Stimulated activated CD4-positive, alpha-beta T cell treated with anti-CD3 and anti-CD28 coated beads, Interleukin-12 subunit alpha, Interleukin-12 subunit beta, amount 100 ng/mL, for 48 hours (primary cell): ENCODE results near the gene TATDN2.
A peak's percentile ranks its signal among the peaks of the same experiment; 100 is the strongest.

Experiments
- DNase-seq, 3 donors: peaks; one replicate each; pipeline ENCODE4 v3.0.0-alpha.2; 2020; ENCODE audit warnings: low read depth in 2 of 3, low spot score in 1 of 3

Gene TATDN2, protein sequence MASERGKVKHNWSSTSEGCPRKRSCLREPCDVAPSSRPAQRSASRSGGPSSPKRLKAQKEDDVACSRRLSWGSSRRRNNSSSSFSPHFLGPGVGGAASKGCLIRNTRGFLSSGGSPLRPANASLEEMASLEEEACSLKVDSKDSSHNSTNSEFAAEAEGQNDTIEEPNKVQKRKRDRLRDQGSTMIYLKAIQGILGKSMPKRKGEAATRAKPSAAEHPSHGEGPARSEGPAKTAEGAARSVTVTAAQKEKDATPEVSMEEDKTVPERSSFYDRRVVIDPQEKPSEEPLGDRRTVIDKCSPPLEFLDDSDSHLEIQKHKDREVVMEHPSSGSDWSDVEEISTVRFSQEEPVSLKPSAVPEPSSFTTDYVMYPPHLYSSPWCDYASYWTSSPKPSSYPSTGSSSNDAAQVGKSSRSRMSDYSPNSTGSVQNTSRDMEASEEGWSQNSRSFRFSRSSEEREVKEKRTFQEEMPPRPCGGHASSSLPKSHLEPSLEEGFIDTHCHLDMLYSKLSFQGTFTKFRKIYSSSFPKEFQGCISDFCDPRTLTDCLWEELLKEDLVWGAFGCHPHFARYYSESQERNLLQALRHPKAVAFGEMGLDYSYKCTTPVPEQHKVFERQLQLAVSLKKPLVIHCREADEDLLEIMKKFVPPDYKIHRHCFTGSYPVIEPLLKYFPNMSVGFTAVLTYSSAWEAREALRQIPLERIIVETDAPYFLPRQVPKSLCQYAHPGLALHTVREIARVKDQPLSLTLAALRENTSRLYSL

DNA sequence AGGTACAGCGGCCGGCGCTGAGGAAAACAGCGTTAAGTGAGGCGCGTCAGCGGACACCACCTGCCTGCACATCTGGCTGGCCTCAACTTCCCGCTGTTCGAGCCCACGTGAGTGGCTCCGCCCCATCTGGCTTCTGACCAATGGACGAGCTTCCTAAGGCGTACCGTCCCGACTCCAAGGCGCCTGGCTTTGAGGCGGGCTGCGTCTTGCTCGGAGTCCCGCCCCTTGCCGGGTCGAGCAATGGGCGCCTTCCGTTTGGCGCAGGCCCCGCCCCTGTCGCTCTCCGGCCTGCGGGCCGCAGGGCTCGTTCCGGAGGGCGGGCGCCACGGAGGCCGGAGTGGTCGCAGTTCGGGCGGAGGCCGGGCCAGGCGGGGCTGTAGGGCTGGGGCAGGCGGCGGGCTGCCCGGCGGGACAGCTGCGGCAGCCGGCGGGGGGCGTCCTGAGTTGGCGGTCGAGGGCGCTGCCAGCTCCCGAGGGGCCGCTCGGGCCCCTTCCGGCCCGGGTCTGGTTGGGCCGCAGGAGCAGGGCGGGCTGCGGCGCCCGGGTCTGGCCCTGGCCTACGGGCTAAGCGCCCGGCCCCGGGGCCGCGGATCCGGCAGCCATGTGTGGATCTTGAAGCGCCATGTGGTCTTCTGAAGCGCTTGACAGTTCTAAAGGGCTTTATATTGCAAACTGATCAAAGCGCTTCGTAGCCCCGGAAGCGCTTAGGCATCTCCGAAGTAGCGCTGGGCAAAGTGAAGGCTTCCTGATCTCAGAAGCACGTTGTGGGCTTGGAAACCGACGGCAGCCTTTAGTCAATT lies at the start of gene TATDN2:
Gene TATDN2 (plus strand): TSS at position 276 of the 800 bp plus-strand sequence. CDS start 742 bp downstream, outside the sequence.
- peak; percentile 85 to 94 (median 91) for DNase-seq

DNA sequence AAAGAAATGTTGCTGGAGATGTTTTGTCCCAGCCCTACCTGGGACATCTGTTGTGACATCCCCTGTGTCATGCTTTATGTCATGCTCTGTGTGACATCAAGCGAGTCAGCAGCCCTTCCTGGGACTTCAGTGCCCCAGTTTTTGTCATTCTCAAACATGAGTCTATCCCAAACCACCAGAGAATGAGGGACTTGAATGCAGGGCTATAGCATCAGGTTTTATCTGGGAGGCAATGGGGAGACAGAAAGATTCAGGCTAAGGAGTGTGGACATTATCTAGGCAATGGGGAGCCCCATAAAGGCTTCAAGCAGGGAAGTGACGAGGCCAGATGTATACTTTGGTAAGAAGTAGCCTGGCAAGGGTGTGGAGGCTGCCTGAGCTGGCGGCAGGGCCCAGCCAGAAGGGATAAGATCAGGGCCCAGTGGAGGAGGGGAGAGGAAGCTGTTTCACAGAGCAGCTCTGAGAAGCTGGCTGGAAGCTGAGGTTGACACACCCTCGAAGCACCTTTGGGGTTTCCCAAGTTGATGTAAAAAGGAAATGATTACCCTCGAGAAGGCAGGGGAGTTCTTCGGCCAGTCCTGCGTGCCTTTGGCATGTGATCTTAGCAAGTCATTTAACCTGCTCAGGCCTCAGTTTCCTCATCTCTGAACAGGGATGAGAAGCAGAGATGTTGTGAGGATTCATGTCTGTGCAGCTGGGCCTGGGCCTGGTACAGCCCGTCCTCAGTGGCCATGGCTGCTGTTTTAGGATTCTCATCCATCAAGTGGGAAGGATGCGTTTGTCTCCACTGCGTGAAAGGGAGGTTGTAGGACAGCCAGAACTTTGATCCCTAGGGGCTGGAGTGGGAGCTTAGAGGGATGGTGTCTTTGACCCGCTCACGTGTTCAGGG lies 49.3 kb upstream of the TATDN2 start:
- peak; percentile 52 to 63 (median 53) for DNase-seq

DNA sequence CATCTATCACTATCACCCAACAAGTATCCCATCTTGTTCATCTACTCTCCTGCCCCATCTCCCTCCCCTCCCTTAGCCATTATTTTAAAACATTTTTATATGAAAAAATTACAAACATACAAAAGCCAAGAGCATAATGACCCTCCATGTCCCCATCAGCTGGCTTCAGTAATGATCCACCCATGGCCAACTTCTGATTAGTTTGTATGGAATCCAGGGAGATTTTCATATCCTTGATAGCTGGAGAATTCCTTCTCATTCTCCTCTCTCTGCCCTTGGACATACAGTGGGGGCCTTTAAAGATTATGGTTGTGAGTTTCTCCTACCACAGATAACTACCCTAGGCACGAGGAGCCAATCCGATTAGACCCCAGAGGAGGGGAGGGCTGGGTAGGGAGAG lies 43.3 kb upstream of the TATDN2 start:
- DNase-seq, result no peak

DNA sequence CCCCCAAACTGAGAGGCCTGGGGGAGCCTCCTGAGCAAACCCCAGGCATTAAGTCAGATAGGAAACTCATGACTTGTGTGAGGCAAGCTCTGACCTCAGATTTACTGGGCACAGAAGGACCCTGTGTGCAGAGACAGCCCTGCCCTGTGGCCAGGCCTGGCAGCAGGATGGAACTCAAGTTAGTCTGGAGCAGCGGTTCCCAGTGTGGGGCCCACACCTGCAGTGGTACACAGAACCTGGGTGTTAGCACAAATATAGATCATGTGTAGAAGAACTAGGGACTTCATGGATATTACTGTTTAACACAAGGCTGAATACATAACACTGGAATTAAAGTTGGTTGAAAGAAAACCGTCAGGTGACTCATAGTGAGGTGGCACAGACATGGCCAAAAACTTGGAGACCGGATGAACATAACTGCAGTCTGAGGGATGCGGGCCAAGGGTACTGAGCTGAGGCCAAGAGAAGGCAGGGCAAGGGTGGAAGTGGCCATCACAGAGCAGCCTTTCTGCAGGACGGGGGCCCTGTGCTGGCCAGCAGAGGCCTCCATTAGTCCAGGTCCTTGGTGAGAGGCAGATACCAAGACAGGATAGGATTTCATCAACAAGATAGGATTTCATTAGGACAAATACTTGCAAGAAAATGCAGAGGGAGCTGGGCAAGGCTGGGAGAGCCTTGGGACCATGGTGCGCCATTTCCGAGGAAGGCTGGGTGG lies 42.7 kb upstream of the TATDN2 start:
- DNase-seq, result no peak

DNA sequence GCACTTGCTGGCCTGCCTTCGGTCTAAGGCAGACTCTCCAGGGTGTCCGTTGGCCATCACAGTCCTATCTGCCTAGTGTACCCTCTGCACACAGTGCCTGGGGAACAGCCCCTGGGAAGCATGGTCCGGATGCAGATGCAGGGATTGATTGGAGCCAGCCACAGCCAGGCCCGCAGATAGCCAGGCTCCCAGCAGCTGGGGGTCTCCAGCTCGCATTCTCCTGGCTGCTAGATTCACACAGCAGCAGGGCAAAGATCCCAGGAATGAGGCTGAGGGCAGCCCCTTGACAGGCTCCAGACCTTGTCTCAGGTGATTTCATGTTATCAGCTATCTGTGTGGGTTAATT lies 42.1 kb upstream of the TATDN2 start:
- no peak for DNase-seq

DNA sequence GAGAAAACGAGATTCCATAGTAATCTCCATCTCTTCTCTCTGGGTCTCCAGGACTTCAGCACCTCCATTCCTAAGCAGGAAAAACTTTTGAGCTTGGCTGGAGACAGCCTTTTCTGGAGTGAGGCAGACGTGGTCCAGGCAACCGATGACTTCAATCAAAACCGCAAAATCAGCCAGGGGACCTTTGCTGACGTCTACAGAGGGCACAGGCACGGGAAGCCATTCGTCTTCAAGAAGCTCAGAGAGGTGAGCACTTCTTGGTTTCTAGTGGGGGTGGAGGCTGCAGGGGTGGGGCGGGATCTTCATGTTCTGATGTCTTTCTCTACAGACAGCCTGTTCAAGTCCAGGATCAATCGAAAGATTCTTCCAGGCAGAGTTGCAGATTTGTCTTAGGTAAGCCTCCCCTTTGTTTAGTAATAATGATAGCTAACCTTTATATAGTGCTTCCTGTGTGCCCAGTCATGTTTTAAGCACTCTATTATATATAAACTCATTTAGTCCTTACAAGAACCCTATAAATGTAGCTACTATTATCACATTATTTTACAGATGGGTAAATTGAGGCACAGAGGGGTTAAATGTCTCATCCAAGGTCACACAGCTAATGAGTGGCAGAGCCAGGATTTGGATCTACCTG lies 35.0 kb upstream of the TATDN2 start:
- no peak for DNase-seq

DNA sequence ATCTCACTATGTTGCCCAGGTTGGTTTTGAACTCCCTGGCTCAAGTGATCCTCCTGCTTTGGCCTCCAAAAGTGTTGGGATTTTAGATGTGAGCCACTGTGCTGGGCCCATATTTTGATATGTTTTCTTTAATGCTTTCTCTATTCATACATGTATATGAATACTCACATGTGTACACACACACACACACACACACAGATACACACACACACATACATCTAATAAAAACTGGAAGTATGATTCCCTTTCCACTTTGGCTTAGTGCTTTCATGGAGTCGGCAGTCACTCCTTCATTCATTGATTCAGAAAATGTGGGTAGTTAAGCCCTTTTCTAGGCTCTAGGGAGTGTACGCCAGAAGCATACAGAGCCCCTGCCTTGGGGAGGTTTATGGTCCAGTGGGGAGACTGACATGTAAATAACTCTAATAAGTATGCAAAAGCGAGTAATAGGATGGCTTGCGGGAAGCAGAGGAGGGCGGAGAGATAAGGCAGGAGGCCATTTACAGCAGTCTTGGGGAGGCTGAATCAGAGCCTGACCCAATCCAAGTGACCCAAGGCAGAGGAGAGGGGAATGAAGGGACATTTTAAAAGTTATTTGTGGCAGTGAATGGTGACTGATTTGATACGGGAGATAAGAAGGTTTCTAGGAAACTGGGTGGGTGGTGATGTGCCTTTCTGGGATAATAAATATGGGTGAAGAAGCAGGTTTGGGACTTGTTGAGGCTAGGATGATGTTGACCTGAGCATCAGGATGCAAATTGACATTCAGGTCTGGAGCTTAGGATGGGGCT lies 32.5 kb upstream of the TATDN2 start:
- no peak for DNase-seq

DNA sequence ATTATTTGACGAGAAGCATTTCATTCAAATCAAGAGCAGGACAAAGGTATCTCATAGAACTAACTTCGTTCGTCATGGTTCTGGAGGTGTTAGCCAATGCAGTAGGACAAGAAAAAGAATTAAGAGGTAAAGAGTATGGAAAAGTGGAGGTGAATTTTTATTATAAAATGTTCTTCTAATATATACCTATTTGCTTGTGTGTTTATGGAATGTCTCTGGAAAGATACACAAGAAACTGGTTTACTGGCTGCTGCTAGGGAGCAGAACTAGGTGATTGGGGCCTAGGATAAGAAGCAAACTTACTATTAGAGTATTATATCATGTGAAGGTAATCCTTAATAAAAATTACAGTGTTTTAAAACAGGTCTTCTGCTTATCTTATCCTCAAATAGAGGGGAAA lies 30.9 kb upstream of the TATDN2 start:
- DNase-seq, result no peak

DNA sequence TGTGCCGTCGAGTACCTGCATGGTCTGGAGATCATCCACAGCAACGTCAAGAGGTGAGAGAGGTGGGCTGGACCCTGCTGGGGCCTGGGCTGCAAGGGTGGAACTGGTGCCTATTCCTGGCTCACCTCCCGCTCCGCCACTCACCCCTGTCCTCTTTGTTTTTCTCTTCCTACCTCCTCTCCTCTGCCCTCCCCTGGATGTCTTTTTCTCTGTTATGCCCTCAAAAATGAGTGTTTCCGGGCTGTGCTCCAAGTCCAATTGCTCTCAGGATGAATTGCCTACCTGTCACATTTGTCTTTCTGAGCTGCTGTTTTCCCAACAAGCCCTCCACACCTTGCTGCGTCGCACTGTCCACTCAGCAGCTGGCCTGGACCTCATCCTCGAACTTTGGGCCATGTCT lies 28.5 kb upstream of the TATDN2 start:
- DNase-seq, result no peak

DNA sequence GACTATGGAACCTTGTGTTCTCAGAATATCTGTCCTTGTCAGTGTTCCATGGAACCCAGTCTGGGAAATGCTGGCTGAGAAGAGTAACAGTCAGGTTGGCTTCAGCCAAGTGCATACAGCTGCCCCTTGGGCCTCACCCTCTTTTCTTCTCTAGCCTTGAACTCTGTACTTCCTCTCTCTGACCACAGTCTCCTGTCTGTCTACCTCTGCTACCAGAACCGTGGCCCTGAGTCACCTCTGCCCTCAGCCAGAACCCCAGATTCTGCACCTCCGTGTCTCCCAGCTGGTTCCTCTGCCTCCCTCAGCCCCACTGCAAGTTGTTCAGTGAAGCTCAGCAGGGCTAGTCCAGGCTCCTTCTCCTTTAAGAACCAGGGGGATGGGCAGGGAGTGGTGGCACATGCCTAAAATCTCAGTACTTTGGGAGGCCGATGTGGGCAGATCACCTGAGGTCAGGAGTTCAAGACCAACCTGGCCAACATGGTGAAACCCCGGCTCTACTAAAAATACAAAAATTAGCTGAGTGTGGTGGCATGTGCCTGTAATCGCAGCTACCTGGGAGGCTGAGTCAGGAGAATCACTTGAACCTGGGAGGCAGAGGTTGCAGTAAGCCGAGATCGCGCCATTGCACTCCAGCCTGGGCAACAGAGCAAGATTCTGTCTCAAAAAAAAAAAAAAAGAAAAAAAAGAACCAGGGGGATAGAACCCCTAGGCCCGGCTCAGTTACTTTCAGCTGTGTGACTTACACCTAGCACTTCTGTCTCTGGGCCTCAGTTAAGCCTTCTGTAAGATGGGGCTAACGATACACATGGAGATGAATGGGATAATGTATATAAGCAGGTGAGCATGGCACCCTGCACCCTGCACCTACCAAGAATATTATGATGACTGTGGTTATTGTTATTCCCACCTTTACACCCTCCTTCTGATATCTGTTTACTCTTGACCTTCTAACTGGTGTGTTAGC lies 24.3 kb upstream of the TATDN2 start:
- no peak for DNase-seq

DNA sequence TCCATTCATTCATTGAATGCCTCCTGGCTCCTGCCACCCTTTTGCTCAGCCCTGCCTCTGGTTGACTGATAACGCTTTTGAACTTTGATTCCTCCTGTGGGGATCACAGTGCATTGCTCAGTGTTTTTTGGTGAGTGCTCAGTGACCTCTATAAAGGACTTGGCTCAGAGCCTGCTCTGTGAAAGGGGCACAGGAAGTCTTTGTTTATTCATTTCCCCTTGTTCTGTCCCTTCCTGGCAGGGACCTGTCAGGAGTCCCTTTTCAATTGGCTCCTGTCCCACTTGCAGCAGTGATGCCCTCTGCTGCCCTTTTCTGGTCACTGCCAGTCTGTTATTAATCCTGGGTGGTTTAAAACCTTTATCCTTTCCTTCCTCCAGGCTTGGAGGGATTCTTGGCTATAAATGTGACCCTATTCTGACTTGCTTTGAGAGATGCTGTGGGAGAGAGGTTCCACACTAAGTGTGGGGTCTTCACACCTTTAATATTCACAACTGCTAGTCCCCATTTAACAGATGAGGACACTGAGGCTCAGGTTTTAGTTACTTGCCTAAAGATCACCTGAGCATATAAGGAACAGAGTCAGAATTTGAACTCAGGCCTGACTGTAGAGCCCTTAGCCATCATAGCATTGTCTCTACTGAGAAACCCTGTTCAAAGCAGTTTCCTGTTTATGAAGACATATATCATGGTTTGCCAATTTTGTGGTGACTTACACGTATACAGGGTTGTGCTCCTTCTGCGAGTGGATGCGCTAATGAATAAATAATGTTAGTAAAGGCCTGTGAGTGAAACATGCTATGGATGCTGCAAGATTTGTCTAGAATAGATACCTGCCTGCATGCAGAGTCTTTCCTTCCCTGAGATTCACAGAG lies 23.2 kb upstream of the TATDN2 start:
- DNase-seq, result peak; percentile 52 to 66 (median 58)

DNA sequence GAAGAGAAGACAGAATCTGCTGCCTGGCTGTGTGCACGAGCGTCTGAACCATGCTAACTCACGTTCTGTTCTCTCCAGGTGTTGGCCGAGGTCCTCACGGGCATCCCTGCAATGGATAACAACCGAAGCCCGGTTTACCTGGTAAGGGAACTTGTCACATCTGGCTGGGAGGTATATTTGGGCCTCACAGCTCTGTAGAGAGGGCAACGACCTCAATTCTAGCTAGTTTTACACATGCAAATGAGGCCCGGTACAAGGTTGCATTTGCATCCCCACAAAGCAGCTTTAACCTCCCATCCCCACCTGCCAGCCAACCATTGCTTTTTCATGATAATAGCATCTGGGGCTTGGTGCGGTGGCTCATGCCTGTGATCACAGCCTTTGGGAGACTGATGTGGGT lies 22.0 kb upstream of the TATDN2 start:
- DNase-seq, result no peak

DNA sequence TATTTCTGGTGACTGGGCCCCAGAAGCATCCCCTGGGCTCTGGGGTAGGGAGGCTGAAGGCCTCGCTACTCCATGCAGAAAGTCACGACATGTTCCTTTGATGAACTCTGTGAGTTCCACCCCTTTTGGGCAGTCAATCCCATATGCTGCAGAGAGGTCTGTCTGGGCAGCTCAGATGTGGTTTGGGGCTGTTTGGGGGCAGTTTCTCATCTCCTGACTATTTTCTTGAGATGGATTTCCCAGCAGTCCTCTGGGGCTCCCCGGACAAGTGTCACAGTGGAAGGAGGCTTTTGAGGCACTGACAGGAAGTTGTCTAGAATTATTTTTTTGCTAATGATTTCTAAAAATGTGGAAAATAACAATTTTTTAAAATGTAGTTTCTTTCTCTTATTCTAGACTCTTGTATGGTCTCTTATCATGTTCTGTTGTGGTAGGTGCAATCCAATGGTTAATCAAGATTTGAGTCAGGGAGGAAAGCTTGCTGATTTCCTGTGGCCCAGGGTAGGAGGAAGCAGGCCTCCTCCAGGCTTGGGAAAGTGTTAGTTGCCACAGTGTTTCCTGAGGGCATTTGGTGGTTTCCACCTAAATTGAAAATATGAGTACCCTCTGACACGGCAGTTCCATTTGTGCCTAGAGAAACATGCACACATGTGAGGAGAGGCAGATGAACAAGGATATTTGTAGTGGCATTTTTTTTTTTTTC lies 19.9 kb upstream of the TATDN2 start:
- peak in 2 of 3 donors; percentile 47 to 49 for DNase-seq

DNA sequence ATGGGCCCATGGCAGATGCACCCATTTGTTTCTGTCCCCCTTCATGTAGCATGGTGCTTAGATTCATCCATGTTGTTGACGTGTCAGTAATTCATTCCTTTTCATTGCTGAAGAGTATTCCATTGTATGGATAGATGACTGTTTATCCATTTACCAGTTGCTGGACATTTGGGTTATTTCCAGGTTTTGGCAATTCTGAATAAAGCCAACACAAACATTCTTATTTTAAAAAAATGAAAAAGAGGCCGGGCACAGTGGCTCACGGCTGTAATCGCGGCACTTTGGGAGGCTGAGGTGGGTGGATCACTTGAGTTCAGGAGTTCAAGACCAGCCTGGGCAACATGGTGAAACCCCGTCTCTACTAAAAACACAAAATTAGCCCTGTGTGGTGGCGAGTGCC lies 18.7 kb upstream of the TATDN2 start:
- no peak for DNase-seq

DNA sequence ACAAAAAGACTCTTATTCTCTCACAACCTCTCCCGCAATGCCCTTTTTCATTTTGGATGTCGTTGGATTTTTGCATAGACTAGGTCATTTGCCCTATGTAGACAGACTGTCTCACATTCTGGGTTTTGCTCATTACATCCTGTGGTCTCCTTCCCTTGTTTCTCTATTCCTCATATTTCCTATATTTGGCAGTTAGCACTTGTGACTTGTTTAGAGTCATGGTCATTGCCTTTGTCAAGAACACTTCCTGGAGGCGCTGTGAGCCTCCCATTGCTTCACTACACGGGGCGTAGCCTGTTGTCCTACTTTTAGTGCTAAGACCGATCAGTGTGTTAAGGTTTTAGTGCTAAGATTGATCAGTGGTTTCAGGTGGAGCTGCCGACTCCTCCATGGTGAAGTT lies 16.1 kb upstream of the TATDN2 start:
- DNase-seq, result no peak

DNA sequence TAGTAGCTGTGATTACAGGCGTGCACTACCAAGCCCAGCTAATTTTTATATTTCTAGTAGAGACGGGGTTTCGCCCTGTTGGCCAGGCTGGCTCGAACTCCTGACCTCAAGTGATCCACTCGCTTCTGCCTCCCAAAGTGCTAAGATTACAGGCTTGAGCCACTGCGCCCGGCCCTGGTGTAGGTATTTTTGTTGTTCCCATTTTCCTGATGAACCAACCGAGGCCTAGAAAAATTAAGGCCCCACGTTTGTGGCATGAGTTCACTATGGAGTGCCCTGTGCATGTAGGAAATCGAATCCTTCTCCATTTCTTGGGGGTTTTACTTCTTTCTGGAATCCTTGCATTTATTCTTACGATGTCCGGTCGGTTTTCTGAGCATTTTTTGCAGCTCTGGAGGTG lies 14.3 kb upstream of the TATDN2 start:
- no peak for DNase-seq
